Dermis blood vessel endothelial cell (primary cell): ENCODE data around the gene ZFAND3. TPM values are rescaled to one million over a fixed set of nuclear protein-coding genes. Genes with fewer than 3 reads are reported as not detected.
"Not testable (repeated sequence)": the region's sequence is repeated elsewhere in the genome, so short reads cannot be mapped to it uniquely, and the experiment has no call there.

Experiments
- DNase-seq: peaks from one replicate; pipeline ENCODE4 v3.0.0; 2010
- total RNA-seq: library from RNA; depleted of rRNA; stranded (reverse); fragments of >200 nt; gene quantifications from 2 replicates; pipeline ENCODE4 v1.2.3, GENCODE V29; 2014

ZFAND3 gene
- total RNA-seq, 1 donor from 2014 or later: 16.7 TPM

GRCh38 chr6:38016824-38017223 is 197.3 kb downstream of the ZFAND3 start:
- no peak for DNase-seq

GRCh38 chr6:38018755-38019165 is 199.2 kb downstream of the ZFAND3 start:
- no peak for DNase-seq

GRCh38 chr6:38020593-38020992 is 201.1 kb downstream of the ZFAND3 start:
- no peak for DNase-seq

- no peak for DNase-seq
Measured at GRCh38 chr6:38021029-38021428, 201.5 kb downstream of the ZFAND3 start.

- no peak for DNase-seq
Measured at GRCh38 chr6:38021571-38021970, 202.0 kb downstream of the ZFAND3 start.

GRCh38 chr6:38022688-38023087 is 203.2 kb downstream of the ZFAND3 start:
- DNase-seq: no peak

GRCh38 chr6:38024908-38025307 is 205.4 kb downstream of the ZFAND3 start:
- no peak for DNase-seq

GRCh38 chr6:38025451-38025850 is 205.9 kb downstream of the ZFAND3 start:
- DNase-seq: no peak

GRCh38 chr6:38027685-38028373 is 208.3 kb downstream of the ZFAND3 start:
- peak; percentile 30 for DNase-seq

GRCh38 chr6:38030380-38030779 is 210.9 kb downstream of the ZFAND3 start:
- DNase-seq: no peak

- no peak for DNase-seq
Measured at GRCh38 chr6:38032797-38033196, 213.3 kb downstream of the ZFAND3 start.

- DNase-seq: no peak
Measured at GRCh38 chr6:38033442-38033982, 214.0 kb downstream of the ZFAND3 start.

- peak; percentile 67 for DNase-seq
Measured at GRCh38 chr6:38034274-38034914, 214.9 kb downstream of the ZFAND3 start.

- no peak for DNase-seq
Measured at GRCh38 chr6:38035478-38035877, 216.0 kb downstream of the ZFAND3 start.

- DNase-seq: no peak
Measured at GRCh38 chr6:38039502-38039901, 220.0 kb downstream of the ZFAND3 start.

- DNase-seq: no peak
Measured at GRCh38 chr6:38040254-38040653, 220.7 kb downstream of the ZFAND3 start.

- no peak for DNase-seq
Measured at GRCh38 chr6:38043259-38043753, 223.8 kb downstream of the ZFAND3 start.

- no peak for DNase-seq
Measured at GRCh38 chr6:38045701-38046305, 226.3 kb downstream of the ZFAND3 start.

GRCh38 chr6:38047562-38047961 is 228.0 kb downstream of the ZFAND3 start:
- no peak for DNase-seq

- DNase-seq: not testable (repeated sequence)
Measured at GRCh38 chr6:38049861-38050397, 230.4 kb downstream of the ZFAND3 start.

- no peak for DNase-seq
Measured at GRCh38 chr6:38051819-38052434, 232.4 kb downstream of the ZFAND3 start.

GRCh38 chr6:38054527-38055202 is 235.1 kb downstream of the ZFAND3 start:
- DNase-seq: no peak
